GM12872 (cell line): ENCODE measurements around the gene FNDC1.

Experiments used
- CTCF ChIP-seq: IDR thresholded peaks from 3 replicates; pipeline ENCODE4 v1.5.1; 2011; ENCODE audit warnings: low read depth, mild to moderate bottlenecking, low read length, moderate library complexity; ENCODE audit not compliant: insufficient read depth

The FNDC1 gene

GRCh38 chr6:159156089-159156488, 13.1 kb upstream of the FNDC1 start:
- no peak for TF ChIP-seq CTCF

- no peak for TF ChIP-seq CTCF
These were observed 11.8 kb upstream of the FNDC1 start for GRCh38 chr6:159157431-159157830.

- TF ChIP-seq CTCF, result no peak
These were observed 7.4 kb upstream of the FNDC1 start for GRCh38 chr6:159161839-159162238.

GRCh38 chr6:159163901-159164370, 5.3 kb upstream of the FNDC1 start:
- no peak for TF ChIP-seq CTCF

- 0 out of 3 replicates have a peak, but pooled peaks have one; percentile 5 for TF ChIP-seq CTCF
These were observed 536 bp upstream of the FNDC1 start for GRCh38 chr6:159168536-159169192.

GRCh38 chr6:159169557-159170332, 545 bp downstream of the FNDC1 start:
- no peak for TF ChIP-seq CTCF

- TF ChIP-seq CTCF, result no peak
These were observed 1.1 kb downstream of the FNDC1 start for GRCh38 chr6:159170333-159170672.
